Skeletal muscle tissue (tissue), 5 donors: Measurements from ENCODE around the gene POLL. TPM values are rescaled to one million over a fixed set of nuclear protein-coding genes. Genes with fewer than 3 reads are reported as not detected.

ENCODE experiments used
- H3K27ac ChIP-seq: one replicate; pipeline ENCODE4 v1.7.0; 2013; ENCODE audit warnings: mild to moderate bottlenecking, low read depth, low read length, inconsistent platforms
- H3K27me3 ChIP-seq, 3 donors: one replicate each; pipeline ENCODE4 v1.7.0; 2013; ENCODE audit warnings: low read length in 3 of 3; ENCODE audit not compliant: control insufficient read depth in 3 of 3, insufficient read depth in 3 of 3
- H3K36me3 ChIP-seq, 3 donors: one replicate each; pipeline ENCODE4 v1.7.0; 2013; ENCODE audit warnings: low read length in 3 of 3; ENCODE audit not compliant: control insufficient read depth in 3 of 3, insufficient read depth in 3 of 3
- H3K4me1 ChIP-seq, 3 donors: one replicate each; pipeline ENCODE4 v1.7.0; 2013; ENCODE audit warnings: low read length in 3 of 3, mild to moderate bottlenecking in 3 of 3; ENCODE audit not compliant: control insufficient read depth in 3 of 3, insufficient read depth in 3 of 3
- H3K4me3 ChIP-seq, 3 donors: one replicate each; pipeline ENCODE4 v1.7.0; 2013; ENCODE audit warnings: low read length in 3 of 3
- H3K9ac ChIP-seq, 3 donors: one replicate each; pipeline ENCODE4 v1.7.0; 2013; ENCODE audit warnings: low read length in 3 of 3, mild to moderate bottlenecking in 3 of 3, moderate library complexity in 2 of 3, low read depth in 1 of 3
- H3K9me3 ChIP-seq, 3 donors: one replicate each; pipeline ENCODE4 v1.7.0; 2013; ENCODE audit warnings: low read length in 3 of 3; ENCODE audit not compliant: control insufficient read depth in 3 of 3
- small RNA-seq: library from RNA; depleted of rRNA; stranded (forward); fragments of <200 nt; gene quantifications from one replicate; pipeline ENCODE3, GENCODE V24; 2014
- total RNA-seq: library from RNA; depleted of rRNA; stranded (reverse); fragments of >200 nt; gene quantifications from one replicate; pipeline ENCODE4 v1.2.3, GENCODE V29; 2014
- donor health status: Osteomylitis.

The POLL gene
- total RNA-seq, 1 donor from 2014 or later = 13.6 TPM

- no peak overlapping the region for H3K9ac ChIP-seq
- no peaks in the 10 kb centered on the region for H3K4me1 ChIP-seq
- no peaks in the 10 kb centered on the region for H3K9me3 ChIP-seq
- H3K4me3 ChIP-seq = no peak overlapping the region
- H3K27ac ChIP-seq = no peak overlapping the region
- H3K36me3 ChIP-seq = peaks cover 6 to 18% (median 17%) of the 10 kb centered on the region in 3 donors
- no peaks in the 10 kb centered on the region for H3K27me3 ChIP-seq
Measured at GRCh38 chr10:101538446-101538845, 49.6 kb downstream of the POLL start.

GRCh38 chr10:101536800-101537199, 51.3 kb downstream of the POLL start:
- Histone ChIP-seq H3K9ac (no peak overlapping the region), H3K4me1 (no peaks in the 10 kb centered on the region), H3K36me3 (peaks cover 8 to 30% (median 28%) of the 10 kb centered on the region in 3 donors), H3K27ac (no peak overlapping the region), H3K27me3 (no peaks in the 10 kb centered on the region), H3K4me3 (no peak overlapping the region), H3K9me3 (no peaks in the 10 kb centered on the region)

- no peaks in the 10 kb centered on the region for H3K9me3 ChIP-seq
- H3K27ac ChIP-seq = no peak overlapping the region
- no peaks in the 10 kb centered on the region for H3K27me3 ChIP-seq
- H3K9ac ChIP-seq = no peak overlapping the region
- H3K36me3 ChIP-seq = peaks cover 8 to 30% (median 30%) of the 10 kb centered on the region in 3 donors
- H3K4me3 ChIP-seq = no peak overlapping the region
- no peaks in the 10 kb centered on the region for H3K4me1 ChIP-seq
Measured at GRCh38 chr10:101535949-101536348, 52.1 kb downstream of the POLL start.

GRCh38 chr10:101529725-101530553, 58.1 kb downstream of the POLL start:
- Histone ChIP-seq H3K4me1 (no peaks in the 10 kb centered on the region), H3K36me3 (peaks cover 6 to 25% (median 16%) of the 10 kb centered on the region in 3 donors), H3K9ac (no peak overlapping the region), H3K27ac (no peak overlapping the region), H3K27me3 (no peaks in the 10 kb centered on the region), H3K4me3 (no peak overlapping the region), H3K9me3 (no peaks in the 10 kb centered on the region)

GRCh38 chr10:101529207-101529606, 58.9 kb downstream of the POLL start:
- Histone ChIP-seq H3K4me3 (no peak overlapping the region), H3K27ac (no peak overlapping the region), H3K4me1 (no peaks in the 10 kb centered on the region), H3K9ac (no peak overlapping the region), H3K9me3 (no peaks in the 10 kb centered on the region), H3K27me3 (no peaks in the 10 kb centered on the region), H3K36me3 (peaks cover 3 to 18% (median 16%) of the 10 kb centered on the region in 3 donors)

Small RNA genes within 50 kb of the gene (small RNA-seq; reads per million reads assigned to genes)
- gene MIR3158-1 = not detected
- gene RNU6-1165P = not detected

Other genes starting within 250 kb of the POLL start
- 19.8 TPM for gene BTRC, start 234.1 kb downstream of the POLL start, total RNA-seq
- 20.4 TPM for gene DPCD, start 64 bp upstream of the POLL start, total RNA-seq
- 108 TPM for gene FBXW4, start 106.9 kb upstream of the POLL start, total RNA-seq
- gene FGF8, start 187.9 kb upstream of the POLL start, total RNA-seq = 0.52 TPM
- 62.6 TPM for gene NPM3, start 195.2 kb upstream of the POLL start, total RNA-seq
- gene OGA, start 230.2 kb upstream of the POLL start, total RNA-seq = 148 TPM